Fibroblast of lung (primary cell): ENCODE results near the gene HSD3B2. TPM values are rescaled to one million over a fixed set of nuclear protein-coding genes. Genes with fewer than 3 reads are reported as not detected.

ENCODE experiments used
- DNase-seq, 2 donors: peaks; one replicate each; pipeline versions ENCODE4 v3.0.0 to v3.0.0-alpha.2; 2010; ENCODE audit warnings: low read depth in 2 of 2
- H2AFZ ChIP-seq: 2 replicates; pipeline ENCODE4 v1.5.1; 2012; ENCODE audit warnings: low read length, control low read depth, inconsistent platforms
- H3K27ac ChIP-seq: 2 replicates; pipeline ENCODE4 v1.5.1; 2011; ENCODE audit warnings: low read length, control low read depth; ENCODE audit not compliant: insufficient read depth
- H3K27me3 ChIP-seq: 2 replicates; pipeline ENCODE4 v1.5.1; 2011; ENCODE audit warnings: mild to moderate bottlenecking, low read length; ENCODE audit not compliant: control insufficient read depth, insufficient read depth
- H3K36me3 ChIP-seq: 2 replicates; pipeline ENCODE4 v1.5.1; 2011; ENCODE audit warnings: low read length; ENCODE audit not compliant: control insufficient read depth, insufficient read depth
- H3K4me1 ChIP-seq: 2 replicates; pipeline ENCODE4 v1.5.1; 2011; ENCODE audit warnings: low read length; ENCODE audit not compliant: control insufficient read depth, insufficient read depth; ENCODE audit errors: extremely low read depth
- H3K4me2 ChIP-seq: 2 replicates; pipeline ENCODE4 v1.5.1; 2011; ENCODE audit warnings: low read length, control low read depth; ENCODE audit not compliant: insufficient read depth; ENCODE audit errors: extremely low read depth
- H3K4me3 ChIP-seq, 4 experiments: fragments of 200-600 bp in 1 of 4; sonication (generic) in 1 of 4; replicated peaks in 1 of 4; 2 replicates each; pipeline ENCODE4 v1.5.1; 2011 to 2016; ENCODE audit warnings: low read length in 4 of 4, low read depth in 3 of 4, mild to moderate bottlenecking in 3 of 4, control low read depth in 2 of 4, inconsistent platforms in 1 of 4, mixed read lengths in 1 of 4; ENCODE audit not compliant: insufficient read depth in 1 of 4; ENCODE audit errors: control extremely low read depth in 1 of 4
- H3K79me2 ChIP-seq: 2 replicates; pipeline ENCODE4 v1.5.1; 2012; ENCODE audit warnings: mild to moderate bottlenecking, low read length, inconsistent platforms; ENCODE audit not compliant: control insufficient read depth, insufficient read depth
- H3K9ac ChIP-seq: 2 replicates; pipeline ENCODE4 v1.5.1; 2011; ENCODE audit warnings: mild to moderate bottlenecking, low read length, control low read depth; ENCODE audit not compliant: insufficient read depth
- H3K9me3 ChIP-seq: 2 replicates; pipeline ENCODE4 v1.5.1; 2012; ENCODE audit warnings: low read depth, low read length; ENCODE audit not compliant: control insufficient read depth, insufficient read depth
- H4K20me1 ChIP-seq: 2 replicates; pipeline ENCODE4 v1.5.1; 2011; ENCODE audit warnings: low read length; ENCODE audit not compliant: control insufficient read depth, insufficient read depth; ENCODE audit errors: extremely low read depth
- CTCF ChIP-seq, 2 donors: IDR thresholded peaks in 1 of 2; conservative IDR thresholded peaks in 1 of 2; 1 replicate in 1 of 2; 2 replicates in 1 of 2; pipeline ENCODE4 v1.5.1; 2011 to 2012; ENCODE audit warnings: low read length in 2 of 2, control low read depth in 1 of 2, inconsistent platforms in 1 of 2, low read depth in 1 of 2, mild to moderate bottlenecking in 1 of 2
- EZH2 ChIP-seq: IDR thresholded peaks from 2 replicates; pipeline ENCODE4 v1.5.1; 2012; ENCODE audit warnings: low read length, control low read depth, mild to moderate bottlenecking; ENCODE audit errors: missing control alignments
- polyA plus RNA-seq, 2 donors: library from polyadenylated mRNA; depleted of rRNA in 1 of 2; stranded (reverse) in 1 of 2; unstranded in 1 of 2; fragments of >200 nt; gene quantifications; 2 replicates each; pipeline ENCODE4 v1.2.1, GENCODE V29; 2011 to 2012; ENCODE audit warnings: missing spikeins in 1 of 2
- total RNA-seq: library from RNA; depleted of rRNA; stranded (reverse); fragments of >200 nt; gene quantifications from 2 replicates; pipeline ENCODE4 v1.2.1, GENCODE V29; 2014

Gene HSD3B2
- total and polyA plus RNA-seq, 2 donors (not counting 1 experiment from before 2014, with no cell fraction given) = not detected

- Histone ChIP-seq H3K27ac (no peak overlapping the region), H3K36me3 (no peaks in the 10 kb centered on the region), H3K27me3 (no peaks in the 10 kb centered on the region), H3K9ac (no peak overlapping the region), H3K9me3 (no peaks in the 10 kb centered on the region), H3K4me2 (no peak overlapping the region), H3K4me3 (no peak overlapping the region), H3K79me2 (no peaks in the 10 kb centered on the region), H4K20me1 (no peaks in the 10 kb centered on the region), H2AFZ (no peak overlapping the region), H3K4me1 (no peaks in the 10 kb centered on the region)
- no peak for TF ChIP-seq EZH2
- no peak for TF ChIP-seq CTCF (conservative IDR thresholded peaks at IDR 0.05 in 1 of 2, IDR thresholded peaks at IDR 0.05 in 1 of 2; ENCODE audit: low read depth in 1 of 2, low read length in 2 of 2)
- DNase-seq = no peak
These were observed 31.4 kb downstream of the HSD3B2 start for GRCh38 chr1:119446321-119446720.

GRCh38 chr1:119447344-119448126, 32.6 kb downstream of the HSD3B2 start:
- DNase-seq = no peak
- H3K36me3 ChIP-seq = no peaks in the 10 kb centered on the region
- H3K27ac ChIP-seq = no peak overlapping the region
- no peaks in the 10 kb centered on the region for H3K27me3 ChIP-seq
- H3K79me2 ChIP-seq = no peaks in the 10 kb centered on the region
- H3K4me1 ChIP-seq = no peaks in the 10 kb centered on the region
- no peak overlapping the region for H2AFZ ChIP-seq
- no peaks in the 10 kb centered on the region for H4K20me1 ChIP-seq
- no peak overlapping the region for H3K9ac ChIP-seq
- no peaks in the 10 kb centered on the region for H3K9me3 ChIP-seq
- no peak overlapping the region for H3K4me2 ChIP-seq
- H3K4me3 ChIP-seq = no peak overlapping the region
- no peak for TF ChIP-seq CTCF (conservative IDR thresholded peaks at IDR 0.05 in 1 of 2, IDR thresholded peaks at IDR 0.05 in 1 of 2; ENCODE audit: low read depth in 1 of 2, low read length in 2 of 2)
- TF ChIP-seq EZH2 = no peak

- no peaks in the 10 kb centered on the region for H4K20me1 ChIP-seq
These were observed 33.2 kb downstream of the HSD3B2 start for GRCh38 chr1:119448127-119448511.

More at GRCh38 chr1:119448127-119448511, 33.2 kb downstream of the HSD3B2 start:
- Histone ChIP-seq H3K36me3 (no peaks in the 10 kb centered on the region), H2AFZ (no peak overlapping the region), H3K27ac (no peak overlapping the region), H3K79me2 (no peaks in the 10 kb centered on the region), H3K4me3 (no peak overlapping the region), H3K4me1 (no peaks in the 10 kb centered on the region), H3K27me3 (no peaks in the 10 kb centered on the region), H3K9ac (no peak overlapping the region), H3K4me2 (no peak overlapping the region), H3K9me3 (no peaks in the 10 kb centered on the region)
- DNase-seq = no peak
- TF ChIP-seq EZH2 (no peak), CTCF (conservative IDR thresholded peaks at IDR 0.05 in 1 of 2, IDR thresholded peaks at IDR 0.05 in 1 of 2; ENCODE audit: low read depth in 1 of 2, low read length in 2 of 2) (no peak)
